CD4-positive, alpha-beta T cell (primary cell): Measurements from ENCODE around the gene PIN1. TPM values are rescaled to one million over a fixed set of nuclear protein-coding genes. Genes with fewer than 3 reads are reported as not detected.

Experiments used
- ATAC-seq: fragments of 200-7000 bp; cut with Tn5 transposase; one replicate; pipeline ENCODE4 v1.10.0; 2022; ENCODE audit warnings: mild to moderate bottlenecking; ENCODE audit not compliant: poor library complexity
- CTCF ChIA-PET: fragments of 350-600 bp; sonication (Branson Sonifier 250); formaldehyde crosslinking; loops from one replicate; lab custom pipeline; 2021; ENCODE audit warnings: antibody characterized with exemption, inconsistent platforms; lab: Charles Lee
- POLR2A ChIA-PET: fragments of 350-600 bp; sonication (Branson Sonifier 250); formaldehyde crosslinking; loops from one replicate; lab custom pipeline; 2021; ENCODE audit warnings: antibody characterized with exemption, inconsistent platforms; lab: Charles Lee
- DNase-seq, 14 experiments: peaks; one replicate each; pipeline ENCODE4 v3.0.0-alpha.2; 2013 to 2020; ENCODE audit warnings: mixed read lengths in 2 of 14
- H3K27ac ChIP-seq, 2 donors: one replicate each; pipeline versions ENCODE4 v1.5.1 to v1.7.0; 2013; ENCODE audit warnings: low read length in 2 of 2, low read depth in 1 of 2, mild to moderate bottlenecking in 1 of 2
- H3K27me3 ChIP-seq, 2 experiments: 1 replicate in 1 of 2; 2 replicates in 1 of 2; pipeline versions ENCODE4 v1.6.1 to v1.7.0; 2013; ENCODE audit warnings: low read length in 2 of 2, control low read depth in 1 of 2, mild to moderate bottlenecking in 1 of 2, moderate library complexity in 1 of 2; ENCODE audit not compliant: insufficient read depth in 2 of 2, control insufficient read depth in 1 of 2
- H3K36me3 ChIP-seq: one replicate; pipeline ENCODE4 v1.6.1; 2013; ENCODE audit warnings: low read length, control low read depth; ENCODE audit not compliant: insufficient read depth
- H3K4me1 ChIP-seq: one replicate; pipeline ENCODE4 v1.6.1; 2013; ENCODE audit warnings: low read length, control low read depth; ENCODE audit not compliant: insufficient read depth
- H3K4me3 ChIP-seq: one replicate; pipeline ENCODE4 v1.5.1; 2013; ENCODE audit warnings: mild to moderate bottlenecking, low read length, moderate library complexity
- H3K9me3 ChIP-seq, 2 experiments: 1 replicate in 1 of 2; 2 replicates in 1 of 2; pipeline versions ENCODE4 v1.6.1 to v1.7.0; 2013; ENCODE audit warnings: low read length in 2 of 2, mild to moderate bottlenecking in 2 of 2, control low read depth in 1 of 2, moderate library complexity in 1 of 2; ENCODE audit not compliant: control insufficient read depth in 1 of 2, insufficient read depth in 1 of 2
- H3K27ac Mint-ChIP-seq: one replicate; pipeline ENCODE4 v1.8.0; 2020; ENCODE audit warnings: mixed read lengths
- H3K27me3 Mint-ChIP-seq: one replicate; pipeline ENCODE4 v1.8.0; 2021; ENCODE audit warnings: mixed read lengths
- H3K36me3 Mint-ChIP-seq: one replicate; pipeline ENCODE4 v1.8.0; 2021; ENCODE audit warnings: low read depth, mixed read lengths
- H3K4me1 Mint-ChIP-seq: one replicate; pipeline ENCODE4 v1.8.0; 2021; ENCODE audit warnings: low read depth, mixed read lengths
- H3K4me3 Mint-ChIP-seq: one replicate; pipeline ENCODE4 v1.8.0; 2020; ENCODE audit warnings: mild to moderate bottlenecking, mixed read lengths
- H3K9me3 Mint-ChIP-seq: one replicate; pipeline ENCODE4 v1.8.0; 2020; ENCODE audit warnings: mixed read lengths
- CTCF ChIP-seq: fragments of 200-600 bp; IDR thresholded peaks from one replicate; pipeline ENCODE4 v1.8.0; 2022; ENCODE audit warnings: antibody characterized with exemption, mild to moderate bottlenecking
- intact Hi-C, 2 experiments: fragments of 100-400 bp; cut with DNase I in 1 of 2; cut with micrococcal nuclease in 1 of 2; formaldehyde crosslinking; loops; one replicate each; pipeline versions ENCODE4 v1.15.1 to v1.9.0; 2023 to 2025; cut with DNase I, micrococcal nuclease
- total RNA-seq, 174 experiments: library from RNA in 2 of 174; stranded (reverse) in 2 of 174; gene quantifications; one replicate each; pipeline ENCODE4 v1.2.3 and lab custom pipeline; 2021 to 2026

Gene PIN1
- total RNA-seq, 2 experiments from 2014 or later = 33.2 to 35.3 TPM

- H3K4me1 ChIP-seq = peaks cover 50% of the 10 kb centered on the region
- Mint-ChIP-seq H3K4me1 (peaks cover 34% of the 10 kb centered on the region), H3K27me3 (no peaks in the 10 kb centered on the region), H3K9me3 (no peaks in the 10 kb centered on the region), H3K36me3 (peaks cover 18% of the 10 kb centered on the region), H3K27ac (peak overlapping the region; percentile 70), H3K4me3 (peak overlapping the region; percentile 13)
- ChIA-PET CTCF (no interaction called here), POLR2A (interaction anchor here (1.0 to 1.6 kb wide), 2 partner anchors 9 to 16 kb away, joined by 3 to 11 read pairs; partner anchors contain the start of gene FBXL12)
- TF ChIP-seq CTCF = no peak
- ATAC-seq (peak; percentile 87), DNase-seq (peak in 10 of 14 experiments; percentile 17 to 82 (median 36))
- intact Hi-C loops = no loop called here
- peaks cover 22% of the 10 kb centered on the region for H3K36me3 ChIP-seq
- H3K27me3 ChIP-seq = no peaks in the 10 kb centered on the region
- peak overlapping the region; percentile 61 to 69 for H3K27ac ChIP-seq
- H3K4me3 ChIP-seq = no peak overlapping the region
- no peaks in the 10 kb centered on the region for H3K9me3 ChIP-seq
These were observed 26.0 kb upstream of the PIN1 start for GRCh38 chr19:9808855-9809824.

- H3K4me3 Mint-ChIP-seq = no peak overlapping the region
- H3K27ac ChIP-seq = no peak overlapping the region
- no peak for TF ChIP-seq CTCF
- H3K36me3 Mint-ChIP-seq = peaks cover 33% of the 10 kb centered on the region
- H3K4me1 ChIP-seq = peaks cover 46% of the 10 kb centered on the region
- no peaks in the 10 kb centered on the region for H3K27me3 ChIP-seq
- DNase-seq (no peak), ATAC-seq (no peak)
- no peaks in the 10 kb centered on the region for H3K9me3 Mint-ChIP-seq
- H3K27ac Mint-ChIP-seq = no peak overlapping the region
- H3K27me3 Mint-ChIP-seq = no peaks in the 10 kb centered on the region
- ChIA-PET CTCF (no interaction called here), POLR2A (no interaction called here)
- no peak overlapping the region for H3K4me3 ChIP-seq
- H3K36me3 ChIP-seq = peaks cover 22% of the 10 kb centered on the region
- peaks cover 0 to 7% of the 10 kb centered on the region in 2 experiments for H3K9me3 ChIP-seq
- intact Hi-C loops = no loop called here
- H3K4me1 Mint-ChIP-seq = peaks cover 35% of the 10 kb centered on the region
These were observed 24.0 kb upstream of the PIN1 start for GRCh38 chr19:9811139-9811538.

GRCh38 chr19:9818175-9818733 is 16.9 kb upstream of the PIN1 start:
- Mint-ChIP-seq H3K4me1 (peaks cover 40% of the 10 kb centered on the region), H3K36me3 (peaks cover 48% of the 10 kb centered on the region), H3K4me3 (peak overlapping the region; percentile 95), H3K27me3 (no peaks in the 10 kb centered on the region), H3K9me3 (no peaks in the 10 kb centered on the region), H3K27ac (peak overlapping the region; percentile 92)
- Histone ChIP-seq H3K4me3 (peak overlapping the region; percentile 95), H3K27ac (peak overlapping the region; percentile 97 to 100), H3K4me1 (peaks cover 25% of the 10 kb centered on the region), H3K9me3 (peaks cover 0 to 7% of the 10 kb centered on the region in 2 experiments), H3K27me3 (no peaks in the 10 kb centered on the region), H3K36me3 (peaks cover 3% of the 10 kb centered on the region)
- DNase-seq (no peak), ATAC-seq (no peak)
- ChIA-PET CTCF (interaction anchor here (0.5 to 1.0 kb wide), 2 partner anchors 613 to 1040 kb away, joined by 3 to 4 read pairs; no protein-coding TSS in a partner anchor), POLR2A (interaction anchor here (0.6 to 2.0 kb wide), 9 partner anchors 9 to 1634 kb away, joined by 3 to 11 read pairs (median 4); partner anchors contain the start of genes PIN1, UBL5 and ZNF846)
- TF ChIP-seq CTCF = no peak
- intact Hi-C loops = loop anchor here (2.0 to 5.0 kb wide), 2 partner anchors 21 to 51 kb away; partner anchors contain the start of gene ZNF846 (in 1 of the 2)
